Measurements from ENCODE around the gene SIRPB2. TPM values are rescaled to one million over a fixed set of nuclear protein-coding genes. Genes with fewer than 3 reads are reported as not detected.

The SIRPB2 gene
- total and polyA plus RNA-seq, 4 experiments from 2014 or later = not detected

- H3K4me3 ChIP-seq (ENCODE audit: low read length in 2 of 2) = no peak overlapping the region
- H3K27me3 ChIP-seq (ENCODE audit: insufficient read depth, low read length) = no peaks in the 10 kb centered on the region
- intact Hi-C loops (cut with micrococcal nuclease) = no loop called here
- CTCF ChIA-PET (ENCODE audit: partially characterized antibody) = interaction anchor here (1.4 to 1.5 kb wide), 2 partner anchors 31 to 304 kb away, joined by 4 to 5 read pairs; no protein-coding TSS in a partner anchor
- Mint-ChIP-seq H3K4me3 (no peak overlapping the region), H3K36me3 (no peaks in the 10 kb centered on the region), H3K27me3 (peaks cover 7 to 13% of the 10 kb centered on the region in 2 donors), H3K27ac (no peak overlapping the region), H3K9me3 (peaks cover 0 to under 1% (median 0%) of the 10 kb centered on the region in 8 donors), H3K4me1 (peaks cover under 1 to 6% (median 5%) of the 10 kb centered on the region in 4 donors)
- H3K9me3 ChIP-seq (ENCODE audit: control insufficient read depth in 1 of 2, low read length in 2 of 2) = no peaks in the 10 kb centered on the region
- H3K27ac ChIP-seq (ENCODE audit: low read depth, low read length) = no peak overlapping the region
- POLR2A ChIA-PET (ENCODE audit: partially characterized antibody) = no interaction called here
- no peak for DNase-seq
- no peaks in the 10 kb centered on the region for H3K36me3 ChIP-seq (ENCODE audit: insufficient read depth, low read length)
- no peaks in the 10 kb centered on the region for H3K4me1 ChIP-seq (ENCODE audit: insufficient read depth, low read length)
Observed at GRCh38 chr20:1472556-1473245, 18.5 kb downstream of the SIRPB2 start.

- H3K27me3 ChIP-seq (ENCODE audit: insufficient read depth, low read length) = no peaks in the 10 kb centered on the region
- no peaks in the 10 kb centered on the region for H3K36me3 ChIP-seq (ENCODE audit: insufficient read depth, low read length)
- Mint-ChIP-seq H3K27ac (no peak overlapping the region), H3K4me3 (no peak overlapping the region), H3K27me3 (peaks cover 5 to 9% of the 10 kb centered on the region in 2 donors), H3K4me1 (peaks cover 8 to 15% (median 12%) of the 10 kb centered on the region in 4 donors), H3K9me3 (peaks cover 0 to 2% (median 0%) of the 10 kb centered on the region in 8 donors), H3K36me3 (no peaks in the 10 kb centered on the region)
- intact Hi-C loops (cut with micrococcal nuclease) = no loop called here
- POLR2A ChIA-PET (ENCODE audit: partially characterized antibody) = no interaction called here
- DNase-seq = no peak
- CTCF ChIA-PET (ENCODE audit: partially characterized antibody) = no interaction called here
- no peak overlapping the region for H3K4me3 ChIP-seq (ENCODE audit: low read length in 2 of 2)
- no peak overlapping the region for H3K27ac ChIP-seq (ENCODE audit: low read depth, low read length)
- H3K9me3 ChIP-seq (ENCODE audit: control insufficient read depth in 1 of 2, low read length in 2 of 2) = no peaks in the 10 kb centered on the region
- peaks cover 7% of the 10 kb centered on the region for H3K4me1 ChIP-seq (ENCODE audit: insufficient read depth, low read length)
Observed at GRCh38 chr20:1471242-1471641, 20.0 kb downstream of the SIRPB2 start.

GRCh38 chr20:1469925-1470571, 21.2 kb downstream of the SIRPB2 start:
- Mint-ChIP-seq H3K36me3 (no peaks in the 10 kb centered on the region), H3K27ac (peak overlapping the region in 1 of 7 donors; percentile 24), H3K4me1 (peaks cover 17 to 26% (median 21%) of the 10 kb centered on the region in 4 donors), H3K9me3 (peaks cover 0 to 2% (median 0%) of the 10 kb centered on the region in 8 donors), H3K27me3 (peaks cover 5 to 9% of the 10 kb centered on the region in 2 donors), H3K4me3 (no peak overlapping the region)
- H3K27me3 ChIP-seq (ENCODE audit: insufficient read depth, low read length) = no peaks in the 10 kb centered on the region
- ChIA-PET CTCF (ENCODE audit: partially characterized antibody) (no interaction called here), POLR2A (ENCODE audit: partially characterized antibody) (no interaction called here)
- H3K4me3 ChIP-seq (ENCODE audit: low read length in 2 of 2) = no peak overlapping the region
- DNase-seq = peak in 1 of 5 donors; percentile 45
- no peaks in the 10 kb centered on the region for H3K36me3 ChIP-seq (ENCODE audit: insufficient read depth, low read length)
- no peak overlapping the region for H3K27ac ChIP-seq (ENCODE audit: low read depth, low read length)
- peaks cover 19% of the 10 kb centered on the region for H3K4me1 ChIP-seq (ENCODE audit: insufficient read depth, low read length)
- H3K9me3 ChIP-seq (ENCODE audit: control insufficient read depth in 1 of 2, low read length in 2 of 2) = no peaks in the 10 kb centered on the region
- intact Hi-C loops (cut with micrococcal nuclease) = loop anchor here (5.0 to 10.0 kb wide), 2 partner anchors 192 to 625 kb away; no protein-coding TSS in a partner anchor

- Mint-ChIP-seq H3K27me3 (peaks cover 5 to 9% of the 10 kb centered on the region in 2 donors), H3K4me1 (peaks cover 23 to 33% (median 27%) of the 10 kb centered on the region in 4 donors), H3K4me3 (no peak overlapping the region), H3K27ac (peak overlapping the region in 1 of 7 donors; percentile 66), H3K36me3 (peaks cover 1 to 2% of the 10 kb centered on the region in 2 donors), H3K9me3 (peaks cover 0 to 2% (median 0%) of the 10 kb centered on the region in 8 donors)
- DNase-seq = no peak
- Histone ChIP-seq H3K27ac (ENCODE audit: low read depth, low read length) (no peak overlapping the region), H3K4me3 (ENCODE audit: low read length in 2 of 2) (no peak overlapping the region), H3K27me3 (ENCODE audit: insufficient read depth, low read length) (no peaks in the 10 kb centered on the region), H3K36me3 (ENCODE audit: insufficient read depth, low read length) (no peaks in the 10 kb centered on the region), H3K4me1 (ENCODE audit: insufficient read depth, low read length) (peaks cover 25% of the 10 kb centered on the region), H3K9me3 (ENCODE audit: control insufficient read depth in 1 of 2, low read length in 2 of 2) (no peaks in the 10 kb centered on the region)
- ChIA-PET CTCF (ENCODE audit: partially characterized antibody) (interaction anchor here (1.3 to 3.1 kb wide), 2 partner anchors 14 to 34 kb away, joined by 3 to 20 read pairs; no protein-coding TSS in a partner anchor), POLR2A (ENCODE audit: partially characterized antibody) (no interaction called here)
- intact Hi-C loops (cut with micrococcal nuclease) = loop anchor here (5.0 to 10.0 kb wide), 2 partner anchors 193 to 625 kb away; no protein-coding TSS in a partner anchor
Observed at GRCh38 chr20:1469306-1469905, 21.8 kb downstream of the SIRPB2 start.

GRCh38 chr20:1468117-1468624, 23.0 kb downstream of the SIRPB2 start:
- H3K27ac ChIP-seq (ENCODE audit: low read depth, low read length) = no peak overlapping the region
- Mint-ChIP-seq H3K4me1 (peaks cover 31 to 45% (median 38%) of the 10 kb centered on the region in 4 donors), H3K27ac (peak overlapping the region in 2 of 7 donors; percentile 56 to 88), H3K36me3 (peaks cover 6 to 12% of the 10 kb centered on the region in 2 donors), H3K27me3 (peaks cover 5 to 9% of the 10 kb centered on the region in 2 donors), H3K9me3 (peaks cover 0 to 2% (median 0%) of the 10 kb centered on the region in 8 donors), H3K4me3 (peak overlapping the region in 3 of 8 donors; percentile 38 to 78 (median 68))
- H3K36me3 ChIP-seq (ENCODE audit: insufficient read depth, low read length) = peaks cover 11% of the 10 kb centered on the region
- no peaks in the 10 kb centered on the region for H3K27me3 ChIP-seq (ENCODE audit: insufficient read depth, low read length)
- ChIA-PET CTCF (ENCODE audit: partially characterized antibody) (interaction anchor here (0.8 to 4.0 kb wide), 10 partner anchors 9 to 309 kb away, joined by 3 to 22 read pairs (median 6); no protein-coding TSS in a partner anchor), POLR2A (ENCODE audit: partially characterized antibody) (interaction anchor here (1.4 to 3.1 kb wide), 2 partner anchors 76 to 136 kb away, joined by 3 to 19 read pairs; partner anchors contain the start of gene FKBP1A)
- H3K4me3 ChIP-seq (ENCODE audit: low read length in 2 of 2) = no peak overlapping the region
- intact Hi-C loops (cut with micrococcal nuclease) = loop anchor here (5.0 to 10.0 kb wide), 2 partner anchors 194 to 623 kb away; no protein-coding TSS in a partner anchor
- H3K9me3 ChIP-seq (ENCODE audit: control insufficient read depth in 1 of 2, low read length in 2 of 2) = no peaks in the 10 kb centered on the region
- no peak for DNase-seq
- peaks cover 38% of the 10 kb centered on the region for H3K4me1 ChIP-seq (ENCODE audit: insufficient read depth, low read length)

GRCh38 chr20:1467355-1468116, 23.7 kb downstream of the SIRPB2 start:
- H3K36me3 Mint-ChIP-seq = peaks cover 9 to 17% of the 10 kb centered on the region in 2 donors
- no peak for DNase-seq
- Histone ChIP-seq H3K4me1 (ENCODE audit: insufficient read depth, low read length) (peaks cover 41% of the 10 kb centered on the region), H3K27me3 (ENCODE audit: insufficient read depth, low read length) (no peaks in the 10 kb centered on the region), H3K9me3 (ENCODE audit: control insufficient read depth in 1 of 2, low read length in 2 of 2) (no peaks in the 10 kb centered on the region), H3K27ac (ENCODE audit: low read depth, low read length) (peak overlapping the region; percentile 4), H3K36me3 (ENCODE audit: insufficient read depth, low read length) (peaks cover 13% of the 10 kb centered on the region), H3K4me3 (ENCODE audit: low read length in 2 of 2) (peak overlapping the region in 1 of 2 donors; percentile 39)
- ChIA-PET CTCF (ENCODE audit: partially characterized antibody) (interaction anchor here (0.8 to 4.0 kb wide), 15 partner anchors 9 to 635 kb away, joined by 3 to 22 read pairs (median 3); partner anchors contain the start of gene SNPH), POLR2A (ENCODE audit: partially characterized antibody) (interaction anchor here (0.6 to 3.1 kb wide), 12 partner anchors 16 to 635 kb away, joined by 3 to 19 read pairs (median 4); partner anchors contain the start of genes FKBP1A and PSMF1)
- H3K27me3 Mint-ChIP-seq = peaks cover 3 to 5% of the 10 kb centered on the region in 2 donors
- intact Hi-C loops (cut with micrococcal nuclease) = loop anchor here (1.0 to 10.0 kb wide), 7 partner anchors 35 to 1003 kb away; partner anchors contain the start of genes FKBP1A and SNRPB
- H3K4me3 Mint-ChIP-seq = peak overlapping the region in 7 of 8 donors; percentile 78 to 93 (median 81)
- H3K27ac Mint-ChIP-seq = peak overlapping the region; percentile 66 to 95 (median 85)
- H3K9me3 Mint-ChIP-seq = peaks cover 0 to 2% (median 0%) of the 10 kb centered on the region in 8 donors
- peaks cover 32 to 49% (median 40%) of the 10 kb centered on the region in 4 donors for H3K4me1 Mint-ChIP-seq

All from CD4-positive, alpha-beta memory T cell (primary cell).